Mucosa of descending colon (tissue), 3 donors: Measurements from ENCODE around the gene NIBAN1. TPM values are rescaled to one million over a fixed set of nuclear protein-coding genes. Genes with fewer than 3 reads are reported as not detected.

Source experiments
- ATAC-seq: fragments of 200-7000 bp; cut with Tn5 transposase; one replicate; pipeline ENCODE4 v1.9.1; 2020; ENCODE audit warnings: mild to moderate bottlenecking, moderate library complexity
- DNase-seq, 3 donors: peaks; one replicate each; pipeline ENCODE4 v3.0.0-alpha.2; 2020
- H3K36me3 ChIP-seq: fragments of 200-600 bp; one replicate; pipeline ENCODE4 v1.8.0; 2021; ENCODE audit warnings: low read depth, mild to moderate bottlenecking
- H3K4me1 ChIP-seq: fragments of 200-600 bp; one replicate; pipeline ENCODE4 v1.8.0; 2021; ENCODE audit warnings: low read depth, mild to moderate bottlenecking
- H3K4me3 ChIP-seq: fragments of 200-600 bp; one replicate; pipeline ENCODE4 v1.8.0; 2021; ENCODE audit warnings: mild to moderate bottlenecking
- H3K9me3 ChIP-seq: fragments of 200-600 bp; one replicate; pipeline ENCODE4 v1.8.0; 2021; ENCODE audit warnings: mild to moderate bottlenecking
- CTCF ChIP-seq: fragments of 200-600 bp; IDR thresholded peaks from one replicate; pipeline ENCODE4 v1.8.0; 2022; ENCODE audit warnings: antibody characterized with exemption, mild to moderate bottlenecking
- intact Hi-C, 2 donors: fragments of 100-400 bp; cut with DNase I in 1 of 2; cut with micrococcal nuclease in 1 of 2; formaldehyde crosslinking; loops; one replicate each; pipeline versions ENCODE4 v1.11.0 to v1.11.1; 2022; cut with DNase I, micrococcal nuclease
- total RNA-seq, 3 donors: library from RNA; stranded (reverse); fragmentation: NEBNext Ultra II Directional in 2 of 3; extraction: Animal tissue kit (Norgen Biotek cat#: 25700) in 2 of 3; gene quantifications; one replicate each; pipeline versions ENCODE4 v1.2.1 to v1.2.4, GENCODE V29; 2021 to 2023
- donor health status: DM: no; HTN: no; CAD: no; lungs with moderate emphysema.
- donor health status: DM: no; HTN: no; CAD: no.
- donor health status: DM: no; HTN: yes; CAD: no.

NIBAN1 gene
- total RNA-seq, 3 donors from 2014 or later, result 6.5 to 209 (median 17.2) TPM

GRCh38 chr1:184953600-184954219 is 20.6 kb downstream of the NIBAN1 start:
- Histone ChIP-seq H3K4me3 (no peak overlapping the region), H3K4me1 (no peaks in the 10 kb centered on the region), H3K36me3 (no peaks in the 10 kb centered on the region), H3K9me3 (no peaks in the 10 kb centered on the region)
- DNase-seq (no peak), ATAC-seq (no peak)
- TF ChIP-seq CTCF, result no peak
- intact Hi-C loops, result no loop called here

- no peak for DNase-seq
- intact Hi-C loops, result no loop called here
- ATAC-seq, result no peak
- H3K9me3 ChIP-seq, result no peaks in the 10 kb centered on the region
- no peak overlapping the region for H3K4me3 ChIP-seq
- H3K4me1 ChIP-seq, result no peaks in the 10 kb centered on the region
- TF ChIP-seq CTCF, result no peak
- no peaks in the 10 kb centered on the region for H3K36me3 ChIP-seq
Measured at GRCh38 chr1:184952428-184952827, 21.9 kb downstream of the NIBAN1 start.

- no peaks in the 10 kb centered on the region for H3K4me1 ChIP-seq
- H3K36me3 ChIP-seq, result no peaks in the 10 kb centered on the region
- ATAC-seq (no peak), DNase-seq (no peak)
- intact Hi-C loops, result no loop called here
- no peaks in the 10 kb centered on the region for H3K9me3 ChIP-seq
- no peak overlapping the region for H3K4me3 ChIP-seq
- TF ChIP-seq CTCF, result no peak
Measured at GRCh38 chr1:184951788-184952187, 22.5 kb downstream of the NIBAN1 start.

GRCh38 chr1:184950906-184951305 is 23.4 kb downstream of the NIBAN1 start:
- TF ChIP-seq CTCF, result no peak
- Histone ChIP-seq H3K36me3 (no peaks in the 10 kb centered on the region), H3K9me3 (no peaks in the 10 kb centered on the region), H3K4me1 (no peaks in the 10 kb centered on the region), H3K4me3 (no peak overlapping the region)
- no peak for ATAC-seq
- intact Hi-C loops, result no loop called here
- DNase-seq, result no peak

GRCh38 chr1:184950227-184950626 is 24.1 kb downstream of the NIBAN1 start:
- DNase-seq, result no peak
- Histone ChIP-seq H3K9me3 (no peaks in the 10 kb centered on the region), H3K4me1 (no peaks in the 10 kb centered on the region), H3K36me3 (no peaks in the 10 kb centered on the region), H3K4me3 (no peak overlapping the region)
- intact Hi-C loops, result no loop called here
- TF ChIP-seq CTCF, result no peak
- ATAC-seq, result no peak
